Endothelial cell of umbilical vein (primary cell): ENCODE data around the gene ZNF70. TPM values are rescaled to one million over a fixed set of nuclear protein-coding genes. Genes with fewer than 3 reads are reported as not detected.

ENCODE experiments used
- BruUV-seq: library from RNA; stranded (reverse); fragments of 400-500 nt; replicated peaks from 2 replicates; lab custom pipeline; 2021; lab: Mats Ljungman, UMichigan
- CTCF ChIA-PET: fragments of 300-600, 350-600 bp; sonication (Branson Sonifier 250); formaldehyde crosslinking; loops from one replicate; lab custom pipeline; 2021; ENCODE audit warnings: antibody characterized with exemption, inconsistent platforms; lab: Charles Lee
- POLR2A ChIA-PET: fragments of 300-600, 350-600 bp; sonication (Branson Sonifier 250); formaldehyde crosslinking; loops from one replicate; lab custom pipeline; 2021; ENCODE audit warnings: antibody characterized with exemption, inconsistent platforms; lab: Charles Lee
- DNase-seq: peaks from one replicate; pipeline ENCODE4 v3.0.0-alpha.2; 2011; ENCODE audit warnings: low read depth, low spot score
- FAIRE-seq: peaks from 2 replicates; lab custom pipeline; 2011; peaks lifted over from hg19 to GRCh38; lab: Jason Lieb, UNC
- H2AFZ ChIP-seq: 2 replicates; pipeline ENCODE4 v1.6.0; 2012; ENCODE audit warnings: low read depth, low read length, control low read depth, inconsistent platforms
- H3K27ac ChIP-seq: 2 replicates; pipeline ENCODE4 v1.5.1; 2011; ENCODE audit warnings: low read depth, mild to moderate bottlenecking, control low read depth, low read length, moderate library complexity; ENCODE audit not compliant: insufficient read depth
- H3K27me3 ChIP-seq, 2 experiments: 2 replicates each; pipeline versions ENCODE4 v1.6.0 to v1.6.1; 2011; ENCODE audit warnings: low read length in 2 of 2, mixed read lengths in 1 of 2; ENCODE audit not compliant: control insufficient read depth in 2 of 2, insufficient read depth in 2 of 2
- H3K36me3 ChIP-seq, 2 experiments: 2 replicates in 1 of 2; 3 replicates in 1 of 2; pipeline ENCODE4 v1.5.1; 2011; ENCODE audit warnings: low read length in 2 of 2, mild to moderate bottlenecking in 1 of 2, moderate library complexity in 1 of 2; ENCODE audit not compliant: control insufficient read depth in 2 of 2, insufficient read depth in 2 of 2; ENCODE audit errors: extremely low read depth in 1 of 2
- H3K4me1 ChIP-seq: 3 replicates; pipeline ENCODE4 v1.5.1; 2011; ENCODE audit warnings: mild to moderate bottlenecking, low read length; ENCODE audit not compliant: control insufficient read depth, insufficient read depth; ENCODE audit errors: extremely low read depth
- H3K4me2 ChIP-seq: 2 replicates; pipeline ENCODE4 v1.6.1; 2011; ENCODE audit warnings: low read length, control low read depth, mixed read lengths; ENCODE audit not compliant: insufficient read depth
- H3K4me3 ChIP-seq, 3 experiments: fragments of 200-600 bp in 1 of 3; sonication (generic), shearing (Covaris generic) in 1 of 3; replicated peaks in 1 of 3; 2 replicates each; pipeline ENCODE4 v1.5.1; 2011 to 2016; ENCODE audit warnings: control low read depth in 3 of 3, low read length in 3 of 3, mild to moderate bottlenecking in 2 of 3, inconsistent platforms in 1 of 3, low read depth in 1 of 3, moderate library complexity in 1 of 3; ENCODE audit not compliant: insufficient read depth in 1 of 3
- H3K79me2 ChIP-seq: 2 replicates; pipeline ENCODE4 v1.6.0; 2012; ENCODE audit warnings: low read length, inconsistent platforms; ENCODE audit not compliant: control insufficient read depth, insufficient read depth
- H3K9ac ChIP-seq: replicated peaks from 2 replicates; pipeline ENCODE3; 2011; ENCODE audit warnings: low read length, control low read depth; ENCODE audit not compliant: insufficient read depth; ENCODE audit errors: extremely low read depth
- H3K9me1 ChIP-seq: replicated peaks from 3 replicates; pipeline ENCODE4 v1.6.0; 2011; ENCODE audit warnings: mild to moderate bottlenecking, low read length; ENCODE audit not compliant: control insufficient read depth, insufficient read depth; ENCODE audit errors: extremely low read depth
- H3K9me3 ChIP-seq: replicated peaks from 2 replicates; pipeline ENCODE4 v1.5.1; 2012; ENCODE audit warnings: low read length, inconsistent platforms; ENCODE audit not compliant: control insufficient read depth, insufficient read depth
- H4K20me1 ChIP-seq: replicated peaks from 2 replicates; pipeline ENCODE3; 2011; ENCODE audit warnings: mild to moderate bottlenecking, low read length; ENCODE audit not compliant: control insufficient read depth, insufficient read depth; ENCODE audit errors: extremely low read depth
- CTCF ChIP-seq, 2 donors: IDR thresholded peaks; 1 replicate in 1 of 2; 2 replicates in 1 of 2; pipeline ENCODE4 v1.5.1; 2011; ENCODE audit warnings: low read length in 2 of 2, mild to moderate bottlenecking in 2 of 2, moderate library complexity in 2 of 2, control low read depth in 1 of 2, inconsistent platforms in 1 of 2, low read depth in 1 of 2; ENCODE audit not compliant: insufficient read depth in 1 of 2; ENCODE audit errors: extremely low read depth in 1 of 2
- EZH2 ChIP-seq: IDR thresholded peaks from 2 replicates; pipeline ENCODE4 v1.6.1; 2012; ENCODE audit warnings: borderline replicate concordance, low read depth, mild to moderate bottlenecking, moderate library complexity, low read length, inconsistent platforms; ENCODE audit not compliant: severe bottlenecking
- FOS ChIP-seq: IDR thresholded peaks from 2 replicates; pipeline ENCODE4 v1.6.1; 2011; ENCODE audit warnings: mild to moderate bottlenecking, low read length, moderate library complexity, borderline replicate concordance; ENCODE audit not compliant: insufficient read depth
- GATA2 ChIP-seq: IDR thresholded peaks from 2 replicates; pipeline ENCODE4 v1.7.0; 2011; ENCODE audit warnings: low read depth, mild to moderate bottlenecking, moderate library complexity, mixed read lengths, low read length; ENCODE audit not compliant: insufficient read length, insufficient read depth
- JUN ChIP-seq: IDR thresholded peaks from 2 replicates; pipeline ENCODE4 v1.6.1; 2011; ENCODE audit warnings: borderline replicate concordance, low read depth; ENCODE audit not compliant: insufficient read length, insufficient read depth
- MYC ChIP-seq: IDR thresholded peaks from one replicate; pipeline ENCODE4 v1.6.1; 2011; ENCODE audit warnings: mild to moderate bottlenecking, low read depth, low read length
- POLR2A ChIP-seq: IDR thresholded peaks from 2 replicates; pipeline ENCODE4 v1.6.1; 2012; ENCODE audit warnings: low read depth, mild to moderate bottlenecking, control low read depth, low read length
- POLR2AphosphoS5 ChIP-seq: IDR thresholded peaks from 2 replicates; pipeline ENCODE4 v1.6.1; 2012; ENCODE audit warnings: low read depth, mild to moderate bottlenecking, control low read depth, low read length, moderate library complexity; ENCODE audit not compliant: insufficient read depth
- dilution Hi-C: fragments of 300-500 bp; cut with MboI; formaldehyde crosslinking; loops from one replicate; pipeline ENCODE4 v1.15.0; 2019; ENCODE audit warnings: low sequenced_read_pairs; ENCODE audit not compliant: extremely low pct_ligation_motif_present
- intact Hi-C: fragments of 100-400 bp; cut with micrococcal nuclease; formaldehyde crosslinking; loops from one replicate; pipeline ENCODE4 v1.10.0; 2022
- polyA plus RNA-seq, 4 experiments: library from polyadenylated mRNA; depleted of rRNA in 3 of 4; stranded (reverse) in 3 of 4; unstranded in 1 of 4; fragments of >200 nt; gene quantifications; 2 replicates each; pipeline versions ENCODE4 v1.2.1 to v1.2.3, GENCODE V29; 2011 to 2012; ENCODE audit warnings: missing spikeins in 1 of 4
- total RNA-seq: library from RNA; stranded (reverse); gene quantifications from 2 replicates; pipeline ENCODE4 v1.2.3, GENCODE V29; 2021
- TF ChIP-seq, protein P1 (sequence below): IDR thresholded peaks from 2 replicates; pipeline ENCODE4 v1.6.1; 2011; ENCODE audit not compliant: insufficient read depth, insufficient read length

Gene ZNF70
- total and polyA plus RNA-seq, 2 donors (not counting 3 experiments of a cell fraction or from before 2014, with no cell fraction given) = 1.9 to 6.2 TPM

- Histone ChIP-seq H2AFZ (no peak overlapping the region), H3K4me2 (no peak overlapping the region), H3K27ac (no peak overlapping the region), H4K20me1 (no peaks in the 10 kb centered on the region), H3K9me3 (no peaks in the 10 kb centered on the region), H3K27me3 (no peaks in the 10 kb centered on the region), H3K79me2 (no peaks in the 10 kb centered on the region), H3K9ac (no peak overlapping the region), H3K4me1 (peaks cover 12% of the 10 kb centered on the region), H3K36me3 (no peaks in the 10 kb centered on the region), H3K4me3 (no peak overlapping the region), H3K9me1 (no peaks in the 10 kb centered on the region)
- intact Hi-C loops (no loop called here), dilution Hi-C loops (no loop called here)
- CTCF ChIA-PET = interaction anchor here (1.4 kb wide), 1 partner anchor 11 kb away, joined by 4 read pairs; no protein-coding TSS in a partner anchor
- POLR2A ChIA-PET = no interaction called here
- FAIRE-seq (no peak), DNase-seq (no peak)
- BruUV-seq = no TSS peak
- TF ChIP-seq, protein P1, sequence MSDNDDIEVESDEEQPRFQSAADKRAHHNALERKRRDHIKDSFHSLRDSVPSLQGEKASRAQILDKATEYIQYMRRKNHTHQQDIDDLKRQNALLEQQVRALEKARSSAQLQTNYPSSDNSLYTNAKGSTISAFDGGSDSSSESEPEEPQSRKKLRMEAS = no peak
- TF ChIP-seq FOS (no peak), GATA2 (no peak), CTCF (IDR thresholded peaks at IDR 0.05; ENCODE audit: extremely low read depth in 1 of 2, insufficient read depth in 1 of 2, low read depth in 1 of 2, low read length in 2 of 2) (no peak), POLR2AphosphoS5 (no peak), POLR2A (no peak), MYC (no peak), JUN (no peak), EZH2 (no peak)
Observed at GRCh38 chr22:23759566-23759965, 8.7 kb upstream of the ZNF70 start.
